Panc1 (cell line): ENCODE measurements around the gene NRK.
"Not testable (repeated sequence)": the region's sequence is repeated elsewhere in the genome, so short reads cannot be mapped to it uniquely, and the experiment has no call there.

Experiments used
- TCF7L2 ChIP-seq: IDR thresholded peaks from 2 replicates; pipeline ENCODE4 v1.6.1; 2011; ENCODE audit warnings: mild to moderate bottlenecking, low read depth, low read length, inconsistent platforms
- TF ChIP-seq, protein P1 (sequence below): fragments of 450-650 bp; IDR thresholded peaks from 2 replicates; pipeline ENCODE4 v1.5.1; 2017; ENCODE audit warnings: mild to moderate bottlenecking

- TF ChIP-seq TCF7L2: not testable (repeated sequence)
- TF ChIP-seq, protein P1, sequence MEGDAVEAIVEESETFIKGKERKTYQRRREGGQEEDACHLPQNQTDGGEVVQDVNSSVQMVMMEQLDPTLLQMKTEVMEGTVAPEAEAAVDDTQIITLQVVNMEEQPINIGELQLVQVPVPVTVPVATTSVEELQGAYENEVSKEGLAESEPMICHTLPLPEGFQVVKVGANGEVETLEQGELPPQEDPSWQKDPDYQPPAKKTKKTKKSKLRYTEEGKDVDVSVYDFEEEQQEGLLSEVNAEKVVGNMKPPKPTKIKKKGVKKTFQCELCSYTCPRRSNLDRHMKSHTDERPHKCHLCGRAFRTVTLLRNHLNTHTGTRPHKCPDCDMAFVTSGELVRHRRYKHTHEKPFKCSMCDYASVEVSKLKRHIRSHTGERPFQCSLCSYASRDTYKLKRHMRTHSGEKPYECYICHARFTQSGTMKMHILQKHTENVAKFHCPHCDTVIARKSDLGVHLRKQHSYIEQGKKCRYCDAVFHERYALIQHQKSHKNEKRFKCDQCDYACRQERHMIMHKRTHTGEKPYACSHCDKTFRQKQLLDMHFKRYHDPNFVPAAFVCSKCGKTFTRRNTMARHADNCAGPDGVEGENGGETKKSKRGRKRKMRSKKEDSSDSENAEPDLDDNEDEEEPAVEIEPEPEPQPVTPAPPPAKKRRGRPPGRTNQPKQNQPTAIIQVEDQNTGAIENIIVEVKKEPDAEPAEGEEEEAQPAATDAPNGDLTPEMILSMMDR: not testable (repeated sequence)
Observed at GRCh38 chrX:105988487-105988886, 166.1 kb downstream of the NRK start.
